ENCODE measurements around the gene ZNF750.

ZNF750 gene

GRCh38 chr17:82832881-82833475 lies 6.8 kb downstream of the ZNF750 start:
- no peak for DNase-seq

- no peak for DNase-seq
Observed at GRCh38 chr17:82832411-82832810, 7.4 kb downstream of the ZNF750 start.

GRCh38 chr17:82831818-82832200 lies 8.0 kb downstream of the ZNF750 start:
- DNase-seq = no peak

GRCh38 chr17:82831041-82831817 lies 8.6 kb downstream of the ZNF750 start:
- no peak for DNase-seq

- no peak for DNase-seq
Observed at GRCh38 chr17:82830249-82830661, 9.6 kb downstream of the ZNF750 start.

GRCh38 chr17:82828875-82829487 lies 10.8 kb downstream of the ZNF750 start:
- DNase-seq = no peak

- DNase-seq = no peak
Observed at GRCh38 chr17:82826956-82827355, 12.9 kb downstream of the ZNF750 start.

- DNase-seq = no peak
Observed at GRCh38 chr17:82826211-82826610, 13.6 kb downstream of the ZNF750 start.

GRCh38 chr17:82825540-82826124 lies 14.2 kb downstream of the ZNF750 start:
- DNase-seq = no peak

- DNase-seq = no peak
Observed at GRCh38 chr17:82823004-82823403, 16.8 kb downstream of the ZNF750 start.

- DNase-seq = no peak
Observed at GRCh38 chr17:82822281-82822680, 17.5 kb downstream of the ZNF750 start.

- no peak for DNase-seq
Observed at GRCh38 chr17:82821554-82821953, 18.3 kb downstream of the ZNF750 start.

GRCh38 chr17:82820278-82821251 lies 19.3 kb downstream of the ZNF750 start:
- DNase-seq = no peak

GRCh38 chr17:82817947-82818346 lies 21.9 kb downstream of the ZNF750 start:
- no peak for DNase-seq

GRCh38 chr17:82816358-82816757 lies 23.5 kb downstream of the ZNF750 start:
- DNase-seq = no peak

GRCh38 chr17:82815790-82816305 lies 24.0 kb downstream of the ZNF750 start:
- DNase-seq = no peak

GRCh38 chr17:82815354-82815753 lies 24.5 kb downstream of the ZNF750 start:
- no peak for DNase-seq

- no peak for DNase-seq
Observed at GRCh38 chr17:82814834-82815233, 25.0 kb downstream of the ZNF750 start.

GRCh38 chr17:82813299-82814051 lies 26.3 kb downstream of the ZNF750 start:
- DNase-seq = no peak

GRCh38 chr17:82812601-82813000 lies 27.2 kb downstream of the ZNF750 start:
- DNase-seq = no peak

GRCh38 chr17:82812058-82812457 lies 27.8 kb downstream of the ZNF750 start:
- DNase-seq = no peak

Data from activated CD8-positive, alpha-beta memory T cell treated with anti-CD3 and anti-CD28 coated beads, Interleukin-2, amount 50 U/mL, for 48 hours (primary cell).